PC-9 (cell line): ENCODE measurements around the gene MECR. TPM values are rescaled to one million over a fixed set of nuclear protein-coding genes. Genes with fewer than 3 reads are reported as not detected.

Experiments used
- BruUV-seq: library from RNA; stranded (reverse); fragments of 400-500 nt; replicated peaks from 2 replicates; lab custom pipeline; 2021; lab: Mats Ljungman, UMichigan
- CTCF ChIA-PET: fragments of 300-600 bp; sonication (Branson Sonifier 250); formaldehyde crosslinking; loops from one replicate; lab custom pipeline; 2022; ENCODE audit warnings: antibody characterized with exemption; lab: Charles Lee
- POLR2A ChIA-PET: fragments of 300-600 bp; sonication (Branson Sonifier 250); formaldehyde crosslinking; loops from one replicate; lab custom pipeline; 2022; ENCODE audit warnings: antibody characterized with exemption; ENCODE audit not compliant: unreplicated experiment; lab: Charles Lee
- DNase-seq, 2 experiments: peaks; one replicate each; pipeline versions ENCODE4 v3.0.0 to v3.0.0-alpha.2; 2015 to 2022; ENCODE audit warnings: mixed read lengths in 1 of 2
- H2AFZ ChIP-seq: fragments of 200-600 bp; sonication (generic); 2 replicates; pipeline ENCODE4 v1.8.1; 2017; ENCODE audit warnings: antibody characterized with exemption
- H3F3A ChIP-seq: fragments of 200-600 bp; sonication (generic); 2 replicates; pipeline ENCODE4 v1.8.1; 2017; ENCODE audit warnings: antibody characterized with exemption, mild to moderate bottlenecking, low read depth; ENCODE audit not compliant: insufficient read depth
- H3K27ac ChIP-seq: fragments of 200-600 bp; sonication (generic); 2 replicates; pipeline ENCODE4 v1.6.1; 2016; ENCODE audit warnings: mixed run types
- H3K27me3 ChIP-seq: fragments of 200-600 bp; sonication (generic); 2 replicates; pipeline ENCODE4 v1.6.1; 2016; ENCODE audit warnings: low read depth, mixed run types; ENCODE audit not compliant: insufficient read depth
- H3K36me3 ChIP-seq: fragments of 200-600 bp; sonication (generic); 2 replicates; pipeline ENCODE4 v1.6.1; 2016; ENCODE audit warnings: low read depth, mixed run types
- H3K4me1 ChIP-seq: fragments of 200-600 bp; sonication (generic); replicated peaks from 2 replicates; pipeline ENCODE4 v1.6.1; 2016; ENCODE audit warnings: mixed run types; ENCODE audit not compliant: insufficient read depth
- H3K4me2 ChIP-seq: fragments of 200-600 bp; sonication (generic); 2 replicates; pipeline ENCODE4 v1.6.1; 2017; ENCODE audit warnings: mixed run types
- H3K4me3 ChIP-seq: fragments of 200-600 bp; sonication (generic); 2 replicates; pipeline ENCODE4 v1.6.1; 2016; ENCODE audit warnings: mixed run types
- H3K79me2 ChIP-seq: fragments of 200-600 bp; sonication (generic); 2 replicates; pipeline ENCODE4 v1.6.1; 2017; ENCODE audit warnings: low read depth, mixed run types
- H3K9me2 ChIP-seq: fragments of 200-600 bp; sonication (generic); 2 replicates; pipeline ENCODE4 v1.8.1; 2017; ENCODE audit warnings: mild to moderate bottlenecking; ENCODE audit not compliant: insufficient read depth
- H3K9me3 ChIP-seq: fragments of 200-600 bp; sonication (generic); 2 replicates; pipeline ENCODE4 v1.8.1; 2016; ENCODE audit warnings: low read depth; ENCODE audit not compliant: insufficient read depth
- H4K20me1 ChIP-seq: fragments of 200-600 bp; sonication (generic); 2 replicates; pipeline ENCODE4 v1.8.1; 2017; ENCODE audit not compliant: insufficient read depth
- CTCF ChIP-seq: fragments of 200-600 bp; sonication (generic); conservative IDR thresholded peaks from 2 replicates; pipeline ENCODE4 v1.6.1; 2017; ENCODE audit warnings: mixed run types, antibody characterized with exemption, mild to moderate bottlenecking, moderate library complexity
- EZH2 ChIP-seq: fragments of 200-600 bp; sonication (generic); IDR thresholded peaks from 2 replicates; pipeline ENCODE4 v1.8.0; 2017; ENCODE audit warnings: antibody characterized with exemption, low read depth
- intact Hi-C: fragments of 100-400 bp; cut with micrococcal nuclease; formaldehyde crosslinking; loops from one replicate; pipeline ENCODE4 v1.10.0; 2022; ENCODE audit not compliant: unreplicated experiment
- total RNA-seq: library from RNA; stranded (reverse); gene quantifications from 2 replicates; pipeline ENCODE4 v1.2.3, GENCODE V29; 2021

MECR gene
- total RNA-seq, 1 experiment from 2014 or later: 46.4 TPM

GRCh38 chr1:29255134-29255666 lies 24.5 kb upstream of the MECR start:
- Histone ChIP-seq H3F3A (no peaks in the 10 kb centered on the region), H3K27ac (no peak overlapping the region), H2AFZ (no peak overlapping the region), H3K36me3 (no peaks in the 10 kb centered on the region), H3K4me1 (peaks cover 14% of the 10 kb centered on the region), H3K9me3 (no peaks in the 10 kb centered on the region), H4K20me1 (no peaks in the 10 kb centered on the region), H3K27me3 (no peaks in the 10 kb centered on the region), H3K79me2 (0 out of 2 replicates have a peak, but pooled peaks cover 17% of the 10 kb centered on the region), H3K4me3 (no peak overlapping the region), H3K9me2 (no peaks in the 10 kb centered on the region), H3K4me2 (no peak overlapping the region)
- ChIA-PET CTCF (no interaction called here), POLR2A (interaction anchor here (0.6 kb wide), 1 partner anchor 47 kb away, joined by 4 read pairs; no protein-coding TSS in a partner anchor)
- DNase-seq: no peak
- TF ChIP-seq CTCF (no peak), EZH2 (no peak)
- intact Hi-C loops: no loop called here
- BruUV-seq: no TSS peak

DNA sequence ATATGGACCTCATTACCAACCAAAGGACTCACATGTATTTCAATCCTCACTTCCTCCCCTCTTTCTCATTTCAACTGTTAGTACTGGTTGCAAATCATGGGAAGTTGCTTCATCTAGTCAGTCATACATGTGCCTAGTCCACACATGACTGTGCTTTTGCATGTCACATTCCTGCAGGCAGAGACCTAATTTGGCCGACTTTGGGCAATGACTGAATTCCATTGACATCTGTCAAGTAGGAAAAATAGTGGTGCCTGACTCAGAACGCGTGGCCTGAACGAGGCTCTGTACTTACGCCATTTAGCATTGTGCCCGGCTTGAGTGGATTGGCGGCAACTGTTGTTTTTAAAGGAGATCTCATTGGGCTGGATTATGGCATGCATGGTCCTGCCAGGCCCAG lies 23.6 kb upstream of the MECR start:
- Histone ChIP-seq H3K4me2 (no peak overlapping the region), H3K79me2 (0 out of 2 replicates have a peak, but pooled peaks cover 22% of the 10 kb centered on the region), H3K4me3 (no peak overlapping the region), H3K9me2 (no peaks in the 10 kb centered on the region), H4K20me1 (no peaks in the 10 kb centered on the region), H3K4me1 (peaks cover 23% of the 10 kb centered on the region), H2AFZ (no peak overlapping the region), H3K27me3 (no peaks in the 10 kb centered on the region), H3K27ac (no peak overlapping the region), H3K9me3 (no peaks in the 10 kb centered on the region), H3K36me3 (no peaks in the 10 kb centered on the region), H3F3A (peaks cover 6% of the 10 kb centered on the region; the same call in 1 of the 2 replicates)
- ChIA-PET CTCF (no interaction called here), POLR2A (no interaction called here)
- BruUV-seq: no TSS peak
- DNase-seq: no peak
- TF ChIP-seq EZH2 (no peak), CTCF (no peak)
- intact Hi-C loops: no loop called here

DNA sequence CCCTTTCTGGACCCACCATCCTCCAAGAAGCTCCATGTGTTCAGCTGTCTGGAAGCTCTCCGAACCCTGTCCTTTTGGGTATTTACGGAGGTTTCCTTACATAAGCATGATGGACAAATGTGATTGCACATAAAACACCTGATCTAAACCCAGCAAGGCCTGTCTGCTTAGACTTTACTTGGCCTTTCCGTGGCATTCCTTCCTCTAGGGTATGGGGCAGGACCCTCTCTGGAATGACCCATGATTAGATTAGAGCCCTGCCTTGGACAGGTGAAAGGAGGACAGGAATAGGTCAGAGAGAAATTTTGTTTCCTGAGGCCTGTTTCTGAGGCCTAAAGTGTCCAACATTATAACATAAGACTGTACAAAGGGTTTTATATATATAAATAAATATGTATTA lies 22.4 kb upstream of the MECR start:
- no peaks in the 10 kb centered on the region for H3K36me3 ChIP-seq
- DNase-seq: no peak
- H3F3A ChIP-seq: peaks cover 7% of the 10 kb centered on the region; the same call in 1 of the 2 replicates
- no peak overlapping the region for H3K27ac ChIP-seq
- peaks cover 34% of the 10 kb centered on the region for H3K4me1 ChIP-seq
- no peak overlapping the region for H2AFZ ChIP-seq
- ChIA-PET POLR2A (no interaction called here), CTCF (no interaction called here)
- intact Hi-C loops: no loop called here
- no peaks in the 10 kb centered on the region for H4K20me1 ChIP-seq
- H3K27me3 ChIP-seq: no peaks in the 10 kb centered on the region
- BruUV-seq: no TSS peak
- no peaks in the 10 kb centered on the region for H3K9me2 ChIP-seq
- no peaks in the 10 kb centered on the region for H3K9me3 ChIP-seq
- TF ChIP-seq CTCF: no peak
- TF ChIP-seq EZH2: no peak
- H3K4me3 ChIP-seq: no peak overlapping the region
- no peak overlapping the region for H3K4me2 ChIP-seq
- 0 out of 2 replicates have a peak, but pooled peaks cover 22% of the 10 kb centered on the region for H3K79me2 ChIP-seq
